VCaP (cell line): ENCODE measurements around the gene ABHD11.

Source experiments
- H3K27ac ChIP-seq: fragments of 450-650 bp; 2 replicates; pipeline ENCODE4 v1.5.1; 2017
- CTCF ChIP-seq: fragments of 450-650 bp; conservative IDR thresholded peaks from 2 replicates; pipeline ENCODE4 v1.5.1; 2017; ENCODE audit warnings: mild to moderate bottlenecking, moderate library complexity

The ABHD11 gene

GRCh38 chr7:73723813-73724212 lies 14.8 kb downstream of the ABHD11 start:
- TF ChIP-seq CTCF: no peak
- H3K27ac ChIP-seq: no peak overlapping the region

- TF ChIP-seq CTCF: no peak
- peak overlapping the region; percentile 73 for H3K27ac ChIP-seq
Measured at GRCh38 chr7:73722785-73723184, 15.8 kb downstream of the ABHD11 start.

GRCh38 chr7:73722182-73722581 lies 16.4 kb downstream of the ABHD11 start:
- peak overlapping the region; percentile 73 for H3K27ac ChIP-seq

- H3K27ac ChIP-seq: peak overlapping the region; percentile 73
- no peak for TF ChIP-seq CTCF
Measured at GRCh38 chr7:73721377-73721817, 17.2 kb downstream of the ABHD11 start.

- H3K27ac ChIP-seq: peak overlapping the region; percentile 73
Measured at GRCh38 chr7:73720443-73720842, 18.2 kb downstream of the ABHD11 start.

GRCh38 chr7:73719806-73720169 lies 18.8 kb downstream of the ABHD11 start:
- no peak for TF ChIP-seq CTCF
- H3K27ac ChIP-seq: peak overlapping the region; percentile 81; the same call in 1 of the 2 replicates

GRCh38 chr7:73718905-73719805 lies 19.4 kb downstream of the ABHD11 start, which contains the start of gene STX1A:
Gene STX1A (minus strand): TSS chr7:73719669. CDS start chr7:73719631, 38 bp downstream.
- TF ChIP-seq CTCF: no peak

GRCh38 chr7:73718438-73718881 lies 20.1 kb downstream of the ABHD11 start:
- no peak for TF ChIP-seq CTCF
- H3K27ac ChIP-seq: peak overlapping the region; percentile 81; the same call in 1 of the 2 replicates

More at GRCh38 chr7:73718905-73719805, 19.4 kb downstream of the ABHD11 start, which contains the start of gene STX1A:
- H3K27ac ChIP-seq: peak within 1 kb of the TSS; percentile 81; the same call in 1 of the 2 replicates
